ENCODE results near the gene SPATA6L.

DNA sequence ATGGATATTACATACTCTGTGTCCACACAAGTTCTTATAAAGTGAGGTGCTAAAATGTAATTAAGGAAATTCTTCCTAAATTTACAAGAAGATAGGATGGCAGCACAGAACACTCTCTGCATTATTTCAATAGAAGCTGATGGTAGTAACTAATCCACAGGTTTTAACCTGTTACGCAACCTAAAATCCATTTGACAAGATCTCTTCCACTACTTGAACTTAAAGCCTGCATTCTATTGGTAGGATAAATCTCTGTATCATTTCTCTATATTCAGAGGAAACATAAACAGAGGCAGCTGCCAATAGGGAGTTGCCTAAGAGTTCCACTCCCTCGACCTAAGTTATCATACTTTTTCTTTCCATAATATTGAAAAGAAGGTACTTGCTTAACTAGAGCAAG is 34.7 kb upstream of the SPATA6L start:
- TF ChIP-seq, protein P1, sequence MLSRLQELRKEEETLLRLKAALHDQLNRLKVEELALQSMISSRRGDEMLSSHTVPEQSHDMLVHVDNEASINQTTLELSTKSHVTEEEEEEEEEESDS (CRISPR knock-in tag; IDR thresholded peaks at IDR 0.05): no peak
- TF ChIP-seq, protein P2, sequence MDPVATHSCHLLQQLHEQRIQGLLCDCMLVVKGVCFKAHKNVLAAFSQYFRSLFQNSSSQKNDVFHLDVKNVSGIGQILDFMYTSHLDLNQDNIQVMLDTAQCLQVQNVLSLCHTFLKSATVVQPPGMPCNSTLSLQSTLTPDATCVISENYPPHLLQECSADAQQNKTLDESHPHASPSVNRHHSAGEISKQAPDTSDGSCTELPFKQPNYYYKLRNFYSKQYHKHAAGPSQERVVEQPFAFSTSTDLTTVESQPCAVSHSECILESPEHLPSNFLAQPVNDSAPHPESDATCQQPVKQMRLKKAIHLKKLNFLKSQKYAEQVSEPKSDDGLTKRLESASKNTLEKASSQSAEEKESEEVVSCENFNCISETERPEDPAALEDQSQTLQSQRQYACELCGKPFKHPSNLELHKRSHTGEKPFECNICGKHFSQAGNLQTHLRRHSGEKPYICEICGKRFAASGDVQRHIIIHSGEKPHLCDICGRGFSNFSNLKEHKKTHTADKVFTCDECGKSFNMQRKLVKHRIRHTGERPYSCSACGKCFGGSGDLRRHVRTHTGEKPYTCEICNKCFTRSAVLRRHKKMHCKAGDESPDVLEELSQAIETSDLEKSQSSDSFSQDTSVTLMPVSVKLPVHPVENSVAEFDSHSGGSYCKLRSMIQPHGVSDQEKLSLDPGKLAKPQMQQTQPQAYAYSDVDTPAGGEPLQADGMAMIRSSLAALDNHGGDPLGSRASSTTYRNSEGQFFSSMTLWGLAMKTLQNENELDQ (CRISPR knock-in tag; IDR thresholded peaks at IDR 0.05; ENCODE audit: borderline replicate concordance): no peak
- TF ChIP-seq ZBTB8A (IDR thresholded peaks at IDR 0.05; ENCODE audit: partially characterized antibody): no peak

Data from K562 (cell line).